Measurements from ENCODE around the gene SOAT2.
"Not testable (repeated sequence)": the region's sequence is repeated elsewhere in the genome, so short reads cannot be mapped to it uniquely, and the experiment has no call there.

GRCh38 chr12:53095596-53095895 lies 7.7 kb upstream of the SOAT2 start:
- not testable (repeated sequence) for TF ChIP-seq CTCF, POLR2A (IDR thresholded peaks at IDR 0.05)

Measured in gastroesophageal sphincter (tissue), 3 donors.